ENCODE data around the gene TAMALIN. TPM values are rescaled to one million over a fixed set of nuclear protein-coding genes. Genes with fewer than 3 reads are reported as not detected.

The TAMALIN gene
- total RNA-seq, 2 donors from 2014 or later = 5.0 to 15.2 TPM

DNA sequence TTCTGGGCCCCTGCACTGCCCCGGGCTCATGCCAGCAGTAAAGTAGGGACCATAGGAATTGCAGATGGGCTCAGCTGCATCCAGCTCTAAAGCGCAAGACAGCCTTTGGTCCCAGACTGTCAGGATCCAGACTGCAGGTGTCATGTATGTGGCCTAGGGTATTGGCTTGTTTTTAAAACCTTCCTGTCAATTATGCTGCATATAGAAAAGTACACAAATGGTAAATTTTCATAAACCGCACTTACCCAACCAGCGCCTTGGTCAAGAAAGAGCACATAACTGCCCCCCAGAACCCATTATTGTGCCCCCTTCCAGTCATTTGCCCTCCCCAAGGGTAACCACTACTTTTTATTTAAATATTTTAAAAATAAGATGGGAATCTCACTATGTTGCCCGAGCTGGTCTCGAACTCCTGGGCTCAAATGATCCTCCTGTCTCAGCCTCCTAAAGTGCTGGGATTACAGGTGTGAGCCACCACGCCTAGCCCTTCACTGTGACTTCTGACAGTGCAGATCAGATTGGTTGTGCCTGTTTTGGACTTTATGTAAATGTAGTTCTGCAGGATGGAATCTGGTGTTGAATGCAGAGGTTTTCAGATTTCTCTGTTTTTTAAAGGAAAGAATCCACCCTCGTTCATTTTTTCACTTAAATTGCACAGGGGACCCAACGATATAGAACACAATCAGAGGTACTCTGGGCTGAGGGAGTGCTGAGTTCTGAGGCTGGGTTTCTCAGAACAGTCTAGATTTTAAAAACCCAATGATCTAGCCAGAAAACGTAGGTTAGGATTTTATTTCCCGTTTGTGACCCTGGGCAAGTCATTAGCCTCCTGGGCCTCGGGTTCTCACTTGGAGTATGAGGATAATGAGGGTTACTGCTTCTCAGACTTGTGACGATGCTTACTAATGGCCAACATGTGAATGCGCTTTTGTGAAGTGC is 51.2 kb downstream of the TAMALIN start:
- H3K27ac ChIP-seq = no peak overlapping the region
- H3K27me3 ChIP-seq = no peaks in the 10 kb centered on the region
- no peak for DNase-seq
- no peaks in the 10 kb centered on the region for H3K9me3 ChIP-seq
- TF ChIP-seq, protein P1, sequence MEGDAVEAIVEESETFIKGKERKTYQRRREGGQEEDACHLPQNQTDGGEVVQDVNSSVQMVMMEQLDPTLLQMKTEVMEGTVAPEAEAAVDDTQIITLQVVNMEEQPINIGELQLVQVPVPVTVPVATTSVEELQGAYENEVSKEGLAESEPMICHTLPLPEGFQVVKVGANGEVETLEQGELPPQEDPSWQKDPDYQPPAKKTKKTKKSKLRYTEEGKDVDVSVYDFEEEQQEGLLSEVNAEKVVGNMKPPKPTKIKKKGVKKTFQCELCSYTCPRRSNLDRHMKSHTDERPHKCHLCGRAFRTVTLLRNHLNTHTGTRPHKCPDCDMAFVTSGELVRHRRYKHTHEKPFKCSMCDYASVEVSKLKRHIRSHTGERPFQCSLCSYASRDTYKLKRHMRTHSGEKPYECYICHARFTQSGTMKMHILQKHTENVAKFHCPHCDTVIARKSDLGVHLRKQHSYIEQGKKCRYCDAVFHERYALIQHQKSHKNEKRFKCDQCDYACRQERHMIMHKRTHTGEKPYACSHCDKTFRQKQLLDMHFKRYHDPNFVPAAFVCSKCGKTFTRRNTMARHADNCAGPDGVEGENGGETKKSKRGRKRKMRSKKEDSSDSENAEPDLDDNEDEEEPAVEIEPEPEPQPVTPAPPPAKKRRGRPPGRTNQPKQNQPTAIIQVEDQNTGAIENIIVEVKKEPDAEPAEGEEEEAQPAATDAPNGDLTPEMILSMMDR (IDR thresholded peaks at IDR 0.05) = no peak
- H3K4me1 ChIP-seq = peaks cover 6% of the 10 kb centered on the region
- no peak overlapping the region for H3K4me3 ChIP-seq
- no peak overlapping the region for H3K9ac ChIP-seq (ENCODE audit: low read depth in 2 of 2, low read length in 2 of 2)
- intact Hi-C loops (cut with DNase I) = no loop called here
- H3K36me3 ChIP-seq = no peaks in the 10 kb centered on the region

- no peak overlapping the region for H3K27ac ChIP-seq
These were observed 52.0 kb downstream of the TAMALIN start for GRCh38 chr12:52058631-52059361.

DNA sequence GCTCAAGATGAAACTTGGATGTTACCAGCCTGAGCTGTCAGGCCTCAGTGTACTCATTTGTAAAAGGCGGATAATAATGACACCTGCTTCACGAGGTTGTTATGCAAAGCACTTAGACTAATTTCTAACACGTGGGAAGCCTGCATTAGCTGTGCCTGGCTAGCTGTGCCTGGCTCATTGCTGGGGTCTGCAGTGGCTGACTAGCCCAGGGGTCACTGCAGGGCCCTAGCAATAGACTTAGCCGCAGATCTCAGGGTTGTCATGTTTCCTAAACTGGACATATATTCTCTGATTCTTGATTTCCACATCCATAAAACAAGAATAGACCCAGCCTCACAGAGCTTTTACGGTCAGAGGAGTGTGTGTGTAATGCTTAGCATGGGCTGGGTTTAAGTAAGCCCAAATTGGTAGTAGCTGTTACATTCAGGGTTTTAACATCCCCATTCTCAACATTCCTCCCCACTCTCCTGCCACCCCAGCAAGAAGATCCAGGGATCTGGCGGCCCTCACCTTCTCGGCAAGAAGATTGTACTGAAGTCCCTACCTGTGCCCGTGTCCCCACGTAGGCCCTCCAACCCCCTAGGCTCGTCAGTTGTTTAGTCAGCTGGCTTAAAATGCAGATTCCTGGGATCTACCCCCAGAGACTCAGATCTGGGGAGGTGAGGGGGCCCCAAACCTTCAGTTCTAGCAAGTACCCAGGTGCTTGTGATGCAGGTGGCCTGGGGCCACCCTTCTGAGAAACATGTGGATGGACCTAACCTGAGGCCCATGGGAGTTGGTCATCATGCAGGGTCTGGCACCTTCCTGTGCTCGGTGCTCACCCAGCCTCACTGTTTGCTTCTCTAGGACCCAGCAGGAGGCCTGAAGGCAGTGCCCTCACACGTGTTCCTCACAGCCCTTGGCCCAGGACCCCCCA is 53.1 kb downstream of the TAMALIN start:
- intact Hi-C loops (cut with DNase I) = no loop called here
- H3K27ac ChIP-seq = no peak overlapping the region
- TF ChIP-seq, protein P1 (IDR thresholded peaks at IDR 0.05) = no peak
- H3K9ac ChIP-seq (ENCODE audit: low read depth in 2 of 2, low read length in 2 of 2) = no peak overlapping the region
- H3K27me3 ChIP-seq = no peaks in the 10 kb centered on the region
- no peak overlapping the region for H3K4me3 ChIP-seq
- no peaks in the 10 kb centered on the region for H3K9me3 ChIP-seq
- no peaks in the 10 kb centered on the region for H3K36me3 ChIP-seq
- H3K4me1 ChIP-seq = peaks cover 6% of the 10 kb centered on the region
- DNase-seq = no peak

More at GRCh38 chr12:52058631-52059361, 52.0 kb downstream of the TAMALIN start:
- intact Hi-C loops (cut with DNase I) = no loop called here
- TF ChIP-seq, protein P1 (IDR thresholded peaks at IDR 0.05) = no peak
- peaks cover 6% of the 10 kb centered on the region for H3K4me1 ChIP-seq
- H3K9me3 ChIP-seq = no peaks in the 10 kb centered on the region
- no peaks in the 10 kb centered on the region for H3K27me3 ChIP-seq
- H3K4me3 ChIP-seq = no peak overlapping the region
- no peaks in the 10 kb centered on the region for H3K36me3 ChIP-seq
- DNase-seq = no peak
- H3K9ac ChIP-seq (ENCODE audit: low read depth in 2 of 2, low read length in 2 of 2) = peak overlapping the region in 1 of 2 donors; percentile 31

DNA sequence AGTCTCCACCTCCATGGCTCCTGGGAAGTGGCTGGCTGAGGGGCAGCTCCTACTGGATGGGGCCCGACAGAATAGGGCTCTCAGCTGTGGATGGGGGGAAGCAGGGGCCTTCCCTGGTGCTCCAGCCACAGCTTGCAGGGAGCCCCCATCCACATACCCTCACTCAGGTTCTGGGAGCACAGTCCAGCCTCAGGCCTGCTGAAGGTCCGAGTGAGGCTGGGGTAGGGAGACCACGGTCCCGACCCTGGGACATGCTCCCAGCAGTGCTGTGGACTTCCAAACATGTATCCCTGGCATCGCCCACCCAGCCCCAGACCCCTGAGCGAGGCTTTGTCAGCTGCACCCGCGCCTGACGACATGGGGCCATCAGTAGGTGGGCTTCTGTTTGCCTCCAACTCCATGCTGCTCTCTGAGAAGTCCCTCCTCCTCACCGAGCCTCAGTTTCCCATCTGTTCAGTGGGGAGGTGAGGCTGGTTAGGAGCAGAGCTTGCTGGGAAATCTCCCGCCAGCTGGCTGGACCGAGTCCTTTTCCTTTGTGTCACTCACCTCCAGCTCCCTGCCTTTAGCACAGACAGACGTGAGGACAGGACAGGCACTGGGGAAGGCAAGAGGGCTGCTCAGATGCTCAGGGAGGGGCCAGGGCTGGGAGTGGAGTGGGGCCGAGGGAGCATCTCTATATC is 53.9 kb downstream of the TAMALIN start:
- TF ChIP-seq, protein P1 (IDR thresholded peaks at IDR 0.05) = no peak
- intact Hi-C loops (cut with DNase I) = no loop called here
- no peaks in the 10 kb centered on the region for H3K27me3 ChIP-seq
- no peak overlapping the region for H3K27ac ChIP-seq
- no peaks in the 10 kb centered on the region for H3K9me3 ChIP-seq
- peaks cover 6% of the 10 kb centered on the region for H3K4me1 ChIP-seq
- no peak overlapping the region for H3K4me3 ChIP-seq
- no peak overlapping the region for H3K9ac ChIP-seq (ENCODE audit: low read depth in 2 of 2, low read length in 2 of 2)
- DNase-seq = no peak
- H3K36me3 ChIP-seq = no peaks in the 10 kb centered on the region
